ENCODE data around the gene FOCAD.
A peak's percentile ranks its signal among the peaks of the same experiment; 100 is the strongest.

Gene FOCAD

GRCh38 chr9:20808002-20808401 is 123.9 kb downstream of the FOCAD start:
- DNase-seq, result no peak

- DNase-seq, result no peak
Observed at GRCh38 chr9:20811872-20812271, 127.8 kb downstream of the FOCAD start.

GRCh38 chr9:20815923-20816703 is 132.1 kb downstream of the FOCAD start:
- no peak for DNase-seq

DNA sequence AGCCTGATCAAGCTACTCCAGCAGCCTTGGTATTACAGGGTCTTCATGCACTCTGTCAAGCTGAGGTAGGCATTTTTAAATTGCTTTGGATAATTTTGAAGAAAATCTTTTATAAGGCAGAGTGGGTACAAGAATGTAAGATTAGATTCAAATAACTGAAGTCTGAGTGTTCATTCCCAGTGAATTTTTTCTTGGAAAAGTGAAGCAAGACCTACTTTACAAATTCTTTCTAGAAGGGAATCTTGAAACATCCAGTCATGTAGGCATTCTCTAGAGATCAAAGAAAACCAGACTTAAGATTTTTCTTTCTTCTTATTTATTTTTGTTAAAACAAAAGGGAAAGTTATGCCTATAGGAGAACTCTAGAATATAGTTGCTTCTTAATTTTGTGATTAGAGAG is 139.0 kb downstream of the FOCAD start:
- no peak for DNase-seq

- DNase-seq, result no peak
Observed at GRCh38 chr9:20831028-20831427, 147.0 kb downstream of the FOCAD start.

DNA sequence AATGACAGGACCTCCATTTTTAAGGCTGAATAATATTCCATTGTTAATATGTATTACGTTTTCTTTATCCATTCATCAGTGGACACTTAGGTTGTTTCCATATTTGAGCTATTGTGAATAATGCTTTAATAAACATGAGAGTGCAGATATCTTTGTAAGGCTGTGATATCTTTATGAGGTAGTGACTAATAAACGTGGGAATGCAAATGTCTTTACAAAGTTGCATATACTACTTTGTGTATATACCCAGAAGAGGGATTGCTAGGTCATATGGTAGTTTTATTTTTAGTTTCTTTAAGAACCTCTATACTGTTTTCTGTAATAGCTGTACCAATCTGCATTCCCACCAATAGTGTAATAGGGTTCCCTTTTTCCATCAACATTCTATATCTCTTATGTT is 148.7 kb downstream of the FOCAD start:
- DNase-seq, result no peak

DNA sequence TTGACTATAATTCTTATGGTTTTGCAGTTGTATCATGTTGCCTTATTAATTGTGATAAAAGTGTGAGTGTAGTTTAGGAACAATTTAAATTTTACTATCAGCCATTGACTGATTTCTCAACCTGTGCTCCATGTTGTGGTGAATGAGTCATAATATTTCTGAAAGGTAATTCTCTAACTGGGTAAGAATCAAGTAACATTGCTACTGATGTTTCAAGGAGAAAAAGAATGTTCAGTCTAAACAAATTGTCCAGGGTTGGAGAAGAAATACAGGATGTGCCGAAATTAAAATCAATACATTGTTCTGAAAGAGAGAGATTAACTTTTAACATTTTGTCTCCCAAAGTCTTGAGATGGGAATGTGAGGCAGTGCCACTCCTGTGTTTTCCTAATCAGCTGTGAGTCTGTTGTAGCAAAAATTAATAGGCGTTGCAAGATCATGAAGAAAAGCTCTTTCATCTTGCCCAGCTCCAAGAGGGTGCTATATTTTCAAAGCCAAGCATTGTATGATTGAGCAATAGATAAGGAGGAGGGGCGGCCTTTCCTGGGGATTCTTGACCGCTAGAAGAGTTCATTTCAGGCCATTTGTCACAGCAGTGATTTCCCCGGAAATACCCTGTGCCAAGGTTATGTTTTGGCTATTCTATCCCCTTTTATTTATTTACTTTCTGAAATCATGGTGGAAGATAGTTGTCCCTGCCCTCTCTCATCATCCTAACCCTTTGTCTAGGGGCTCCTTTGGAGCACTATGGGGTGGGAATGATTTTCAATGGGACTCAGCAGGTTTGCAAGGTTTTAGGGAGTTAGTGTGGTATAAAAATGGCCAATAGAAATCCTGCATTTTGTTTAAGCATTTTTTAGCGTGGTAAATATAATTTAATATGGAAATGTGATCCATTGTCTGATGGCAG is 151.6 kb downstream of the FOCAD start:
- no peak for DNase-seq

- no peak for DNase-seq
Observed at GRCh38 chr9:20837166-20837565, 153.1 kb downstream of the FOCAD start.

DNA sequence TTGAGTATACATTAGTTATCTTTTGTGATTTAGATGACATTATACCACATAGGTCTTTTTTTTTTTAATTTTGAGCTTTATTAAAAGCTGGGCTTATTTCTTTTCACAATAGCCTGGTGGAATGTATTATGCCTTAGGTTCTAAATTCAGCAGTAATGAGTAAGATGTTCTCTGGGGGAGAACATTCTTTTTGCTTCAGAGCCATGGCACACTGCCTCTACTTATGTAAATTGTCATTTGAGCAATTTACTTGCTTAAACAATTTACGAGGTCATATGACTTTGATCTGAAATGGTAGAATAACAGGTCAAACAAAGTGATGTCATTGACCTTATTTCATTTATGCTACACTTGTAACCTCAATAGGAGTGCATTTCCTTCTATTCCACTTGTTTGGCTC is 154.2 kb downstream of the FOCAD start:
- DNase-seq, result no peak

- DNase-seq, result no peak
Observed at GRCh38 chr9:20844916-20845315, 160.9 kb downstream of the FOCAD start.

DNA sequence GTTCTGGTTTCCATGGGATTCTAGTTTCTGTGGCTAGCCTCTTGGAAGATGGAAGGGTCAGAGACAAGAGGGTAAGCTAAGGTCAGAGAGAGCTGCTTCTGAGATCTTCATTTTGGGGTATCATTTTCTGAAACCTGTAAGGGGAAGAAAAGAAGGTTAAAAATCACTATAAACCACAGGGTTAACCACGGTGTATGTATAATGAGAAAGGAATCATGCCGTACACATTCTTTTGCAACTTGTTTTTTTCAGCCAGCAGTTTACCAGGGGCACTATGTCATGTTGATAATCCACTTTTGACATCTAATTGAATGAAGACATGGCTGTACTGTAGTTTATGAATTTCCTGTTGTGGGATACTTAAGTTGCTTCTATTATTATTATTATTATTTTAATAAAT is 164.4 kb downstream of the FOCAD start:
- no peak for DNase-seq

DNA sequence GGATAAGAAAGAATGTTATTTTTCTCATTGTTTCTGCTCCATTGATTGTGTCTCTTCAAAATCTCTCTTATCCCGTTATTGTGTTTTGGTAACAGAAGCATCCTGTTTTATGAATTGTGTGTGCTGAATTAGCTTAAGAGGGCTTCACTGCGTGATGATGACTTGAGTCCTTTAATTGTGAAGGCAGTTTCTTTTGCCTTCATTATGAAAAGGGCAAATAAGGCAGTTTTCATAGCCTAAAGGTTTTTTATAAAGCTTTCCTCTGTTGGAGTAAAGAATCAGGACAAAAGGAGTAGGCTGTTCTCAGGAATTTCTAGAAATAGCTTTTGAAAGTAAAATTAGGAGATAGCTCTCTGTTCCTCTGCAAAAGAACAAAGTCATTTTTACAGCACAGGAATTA is 169.8 kb downstream of the FOCAD start:
- DNase-seq, result no peak

DNA sequence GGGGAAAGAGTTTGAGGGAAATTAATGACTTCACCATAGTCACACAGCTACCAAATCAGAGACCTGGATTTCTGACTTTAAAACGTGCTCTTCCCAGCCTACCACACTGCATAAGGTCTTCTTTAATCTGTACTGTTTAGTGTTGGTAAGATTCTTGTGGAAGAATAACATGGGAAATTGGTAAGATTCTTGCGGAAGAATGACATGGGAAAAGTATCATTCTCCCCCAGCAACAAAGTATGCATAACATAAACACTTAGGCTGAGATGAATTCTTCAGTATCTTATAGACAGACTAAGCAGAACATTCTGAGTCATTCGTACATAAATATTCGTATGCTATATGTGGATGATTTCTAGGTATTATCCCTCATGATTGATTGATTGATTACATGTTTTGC is 170.4 kb downstream of the FOCAD start:
- no peak for DNase-seq

DNA sequence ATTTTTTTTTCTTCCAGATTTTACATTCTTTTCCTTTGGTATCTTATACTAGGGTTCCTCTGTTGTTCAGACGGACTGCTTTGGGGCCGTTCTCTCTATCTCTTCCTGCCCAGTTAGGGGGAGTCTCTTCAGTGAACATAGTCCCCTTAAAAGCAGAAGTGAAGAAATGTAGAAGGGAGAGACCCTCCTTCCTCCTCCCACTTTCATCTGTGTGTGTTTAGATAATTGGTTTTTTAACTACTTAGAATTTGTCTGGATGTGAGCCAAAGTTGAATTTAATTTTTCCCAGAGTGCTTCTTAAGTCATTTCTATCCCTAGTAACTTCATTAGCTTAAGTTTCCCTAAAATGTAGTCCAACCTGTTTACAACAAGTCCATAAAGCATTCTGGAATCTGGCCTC is 179.9 kb downstream of the FOCAD start:
- no peak for DNase-seq

DNA sequence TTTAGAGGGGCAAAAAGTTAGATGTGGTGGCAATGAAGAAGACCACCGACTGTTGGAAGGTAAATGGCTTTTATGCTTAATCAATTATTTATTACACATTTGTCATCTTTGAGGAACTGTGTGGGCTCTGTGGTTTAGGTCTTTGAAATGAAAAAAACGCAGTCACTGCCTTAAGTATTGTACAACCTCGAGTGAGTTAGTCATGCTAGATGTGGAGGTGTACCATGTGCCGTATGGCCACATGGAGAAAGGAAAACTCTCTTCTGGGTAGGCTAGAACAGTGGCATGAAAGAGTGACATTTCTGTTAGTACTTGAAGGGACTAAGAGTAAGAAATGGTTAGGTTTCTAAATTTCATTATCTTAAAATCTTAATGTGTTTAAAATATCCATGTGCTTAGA is 181.3 kb downstream of the FOCAD start:
- DNase-seq, result no peak

- no peak for DNase-seq
Observed at GRCh38 chr9:20870115-20870514, 186.1 kb downstream of the FOCAD start.

- no peak for DNase-seq
Observed at GRCh38 chr9:20872340-20872977, 188.4 kb downstream of the FOCAD start.

DNA sequence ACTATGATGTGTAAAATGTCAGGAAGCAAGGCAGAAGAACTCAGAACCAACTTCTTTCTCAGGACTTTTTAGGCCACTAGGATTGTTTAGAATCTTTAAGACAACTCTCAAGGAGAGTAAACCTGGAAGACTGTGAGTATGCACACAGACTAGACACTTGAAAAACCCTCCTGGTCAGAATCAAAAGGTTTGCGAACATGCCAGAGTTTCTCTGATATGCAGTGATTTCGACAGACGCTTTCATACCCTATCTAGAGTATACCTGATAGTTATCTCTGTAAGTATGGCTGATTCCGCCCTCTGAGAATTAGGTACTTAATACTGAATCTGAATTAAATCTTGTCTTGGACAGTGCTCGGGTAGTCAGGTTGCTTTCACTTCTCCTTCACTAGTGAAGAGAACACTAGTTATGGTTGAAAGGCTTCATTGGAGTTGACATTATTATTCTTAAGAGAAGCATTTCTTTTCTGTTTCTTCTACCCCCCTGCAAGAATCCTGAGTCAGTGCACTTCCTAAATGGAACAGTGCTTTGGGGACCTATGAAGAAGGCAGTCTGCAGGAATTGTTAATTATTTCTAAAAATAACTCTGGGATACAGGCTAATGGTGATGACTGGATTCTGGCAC is 189.3 kb downstream of the FOCAD start:
- DNase-seq, result no peak

DNA sequence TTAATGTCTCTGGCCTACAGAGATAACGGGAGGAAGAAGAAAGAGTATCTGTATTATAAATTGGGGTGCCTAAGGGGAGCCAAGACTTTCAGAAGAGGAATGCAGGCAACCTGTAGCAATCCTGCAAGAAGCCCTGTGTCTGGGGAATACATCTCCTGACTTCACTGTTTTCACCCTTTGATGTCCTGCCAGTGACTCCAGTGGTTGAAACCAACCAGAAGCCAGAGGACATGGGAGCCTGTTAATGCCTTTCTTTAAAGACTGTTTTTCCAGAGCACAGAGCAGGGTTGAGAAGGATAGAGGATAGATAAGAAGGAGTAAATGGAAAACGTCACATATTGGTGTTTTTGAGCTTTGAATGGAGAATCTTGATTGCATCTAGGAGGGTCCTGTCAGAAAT is 196.2 kb downstream of the FOCAD start:
- no peak for DNase-seq

GRCh38 chr9:20880675-20881074 is 196.6 kb downstream of the FOCAD start:
- DNase-seq, result no peak

DNA sequence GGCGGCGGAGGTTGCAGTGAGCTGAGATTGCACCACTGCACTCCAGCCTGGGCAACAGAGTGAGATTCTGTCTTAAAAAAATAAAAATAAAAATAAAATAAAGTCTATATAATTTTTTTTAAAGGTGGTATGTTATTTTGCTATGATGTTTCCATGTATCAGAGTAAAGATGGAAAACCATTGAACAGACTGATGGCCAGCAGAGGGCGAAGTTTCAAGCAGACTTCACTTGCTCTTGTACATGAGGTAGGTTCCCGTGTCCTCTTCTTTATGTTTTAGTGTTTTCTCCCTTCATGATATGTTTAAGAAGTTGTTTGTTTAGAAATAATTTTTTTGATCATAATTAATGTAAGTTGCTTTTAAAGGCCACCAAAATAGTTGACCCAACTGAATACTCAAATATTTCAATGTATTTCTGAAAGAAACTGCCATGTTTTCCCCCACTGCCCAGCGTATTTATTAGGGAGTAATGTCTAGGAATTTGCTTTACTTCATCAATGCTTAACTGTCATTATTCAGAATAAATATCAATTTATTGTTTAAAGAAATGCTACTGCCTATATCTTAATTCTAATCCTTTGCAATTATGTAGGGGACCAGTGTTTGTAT is 201.0 kb downstream of the FOCAD start:
- peak; percentile 30 for DNase-seq

DNA sequence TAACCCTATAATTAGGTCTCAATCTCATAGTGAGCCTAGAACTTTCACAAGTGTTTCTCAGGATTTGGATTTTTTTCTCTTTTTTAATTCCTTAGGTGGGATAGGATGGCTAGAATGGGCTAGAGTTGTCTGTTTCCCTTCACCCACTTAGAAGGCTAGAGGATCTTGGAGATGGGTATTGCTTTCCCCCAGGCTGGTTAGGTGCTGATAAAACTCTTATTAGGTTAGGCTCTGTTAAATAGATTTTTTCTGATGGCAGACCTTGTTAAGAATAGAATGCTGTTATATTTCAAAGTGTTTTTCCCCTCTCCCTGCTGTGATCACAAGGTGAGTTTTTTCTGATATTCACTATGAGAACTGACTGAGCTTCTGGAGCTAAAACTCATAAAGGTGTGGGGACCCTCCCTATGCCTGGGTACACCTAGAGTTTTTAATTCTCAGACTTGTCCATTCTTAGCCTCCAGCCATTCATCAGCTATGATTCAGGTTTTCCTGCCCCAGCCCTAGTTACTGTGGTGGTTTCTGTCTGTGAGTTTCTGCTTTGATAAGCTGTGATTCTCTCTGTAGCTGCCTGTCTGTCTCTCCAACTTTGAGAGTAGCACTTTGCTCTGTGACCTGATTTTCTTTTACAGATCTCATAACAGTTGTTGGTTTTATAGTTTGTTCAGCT is 215.0 kb downstream of the FOCAD start:
- no peak for DNase-seq

Data from NCI-H446 treated with DMSO at 0.1 percent for 48 hours (cell line).